Testis (tissue), 2 donors: Measurements from ENCODE around the gene DDX25.

Source experiments
- CTCF ChIP-seq, 3 experiments: fragments of 450-650 bp in 2 of 3; fragments of 200-600 bp in 1 of 3; sonication (generic) in 1 of 3; IDR thresholded peaks; one replicate each; pipeline ENCODE4 v1.5.1; 2016 to 2019; ENCODE audit warnings: antibody characterized with exemption in 3 of 3, mild to moderate bottlenecking in 2 of 3, moderate library complexity in 1 of 3
- POLR2A ChIP-seq: fragments of 450-650 bp; IDR thresholded peaks from one replicate; pipeline ENCODE4 v1.6.1; 2017; ENCODE audit warnings: antibody characterized with exemption, mild to moderate bottlenecking, moderate library complexity

GRCh38 chr11:125953401-125953935, 49.2 kb downstream of the DDX25 start:
- TF ChIP-seq CTCF (IDR thresholded peaks at IDR 0.05) (no peak), POLR2A (no peak)
